Measurements from ENCODE around the gene ADRB1.

Gene ADRB1

GRCh38 chr10:114026189-114027040 lies 17.3 kb upstream of the ADRB1 start:
- DNase-seq (ENCODE audit: low read depth in 2 of 2): no peak

GRCh38 chr10:114027041-114027394 lies 16.6 kb upstream of the ADRB1 start:
- no peak for DNase-seq (ENCODE audit: low read depth in 2 of 2)

- no peak for DNase-seq (ENCODE audit: low read depth in 2 of 2)
Observed at GRCh38 chr10:114027951-114028350, 15.7 kb upstream of the ADRB1 start.

GRCh38 chr10:114028425-114028824 lies 15.2 kb upstream of the ADRB1 start:
- DNase-seq (ENCODE audit: low read depth in 2 of 2): no peak

- no peak for DNase-seq (ENCODE audit: low read depth in 2 of 2)
Observed at GRCh38 chr10:114029655-114030054, 14.0 kb upstream of the ADRB1 start.

GRCh38 chr10:114030140-114030539 lies 13.5 kb upstream of the ADRB1 start:
- no peak for DNase-seq (ENCODE audit: low read depth in 2 of 2)

GRCh38 chr10:114031073-114031972 lies 12.3 kb upstream of the ADRB1 start:
- no peak for DNase-seq (ENCODE audit: low read depth in 2 of 2)

GRCh38 chr10:114033566-114033965 lies 10.1 kb upstream of the ADRB1 start:
- DNase-seq (ENCODE audit: low read depth in 2 of 2): no peak

GRCh38 chr10:114034923-114035645 lies 8.6 kb upstream of the ADRB1 start:
- DNase-seq (ENCODE audit: low read depth in 2 of 2): no peak

- DNase-seq (ENCODE audit: low read depth in 2 of 2): no peak
Observed at GRCh38 chr10:114035791-114036190, 7.9 kb upstream of the ADRB1 start.

GRCh38 chr10:114038819-114039218 lies 4.8 kb upstream of the ADRB1 start:
- no peak for DNase-seq (ENCODE audit: low read depth in 2 of 2)

GRCh38 chr10:114041166-114041565 lies 2.5 kb upstream of the ADRB1 start:
- DNase-seq (ENCODE audit: low read depth in 2 of 2): no peak

- no peak for DNase-seq (ENCODE audit: low read depth in 2 of 2)
Observed at GRCh38 chr10:114042895-114043531, 653 bp upstream of the ADRB1 start.

GRCh38 chr10:114044247-114045135 lies 825 bp downstream of the ADRB1 start:
- DNase-seq (ENCODE audit: low read depth in 2 of 2): no peak

- no peak for DNase-seq (ENCODE audit: low read depth in 2 of 2)
Observed at GRCh38 chr10:114045136-114046086, 1.7 kb downstream of the ADRB1 start.

- DNase-seq (ENCODE audit: low read depth in 2 of 2): no peak
Observed at GRCh38 chr10:114046087-114046458, 2.4 kb downstream of the ADRB1 start.

GRCh38 chr10:114048472-114048871 lies 4.8 kb downstream of the ADRB1 start:
- no peak for DNase-seq (ENCODE audit: low read depth in 2 of 2)

GRCh38 chr10:114051714-114052113 lies 8.0 kb downstream of the ADRB1 start:
- DNase-seq (ENCODE audit: low read depth in 2 of 2): no peak

GRCh38 chr10:114052255-114052654 lies 8.6 kb downstream of the ADRB1 start:
- no peak for DNase-seq (ENCODE audit: low read depth in 2 of 2)

GRCh38 chr10:114053946-114054345 lies 10.3 kb downstream of the ADRB1 start:
- no peak for DNase-seq (ENCODE audit: low read depth in 2 of 2)
